ENCODE measurements around the gene STYXL2.

Gene STYXL2

DNA sequence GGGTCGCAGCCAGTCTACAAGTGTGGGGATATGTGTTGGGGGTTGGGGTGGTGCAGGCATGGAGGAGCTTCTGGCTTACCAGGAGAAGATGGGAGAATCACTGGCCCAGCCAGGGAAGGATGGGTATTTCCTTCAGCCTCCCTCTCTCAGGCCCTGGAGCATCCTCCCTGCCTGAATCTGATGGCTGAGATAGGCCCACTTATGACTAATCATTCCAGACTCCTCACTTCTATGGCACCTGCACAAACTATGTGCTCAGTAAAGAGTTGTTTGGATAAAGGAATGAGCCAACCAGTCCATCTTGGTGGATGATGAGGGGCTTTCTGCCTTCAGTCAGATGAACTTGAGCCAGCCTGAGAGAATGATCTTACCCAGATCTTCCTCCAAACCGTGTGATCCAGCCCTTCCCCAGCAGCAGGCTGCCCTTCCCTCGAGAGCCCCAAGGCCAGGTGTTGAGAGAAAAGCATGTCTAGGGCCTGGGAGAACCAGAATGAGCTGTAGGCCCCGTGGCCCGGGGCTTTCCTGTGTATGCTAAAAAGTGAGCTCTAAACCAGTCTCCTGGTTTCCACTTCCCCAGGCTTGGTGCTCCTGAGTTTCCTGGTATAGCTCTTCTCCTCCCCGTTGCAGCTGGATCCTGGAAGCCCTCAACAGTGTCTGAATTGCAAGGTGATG lies 5.0 kb upstream of the STYXL2 start:
- no peak for TF ChIP-seq POLR2A (IDR thresholded peaks at IDR 0.05; ENCODE audit: low read length)
- no peak for TF ChIP-seq GATA1 (IDR thresholded peaks at IDR 0.05; ENCODE audit: low read depth, low read length)
- DNase-seq, result no peak

DNA sequence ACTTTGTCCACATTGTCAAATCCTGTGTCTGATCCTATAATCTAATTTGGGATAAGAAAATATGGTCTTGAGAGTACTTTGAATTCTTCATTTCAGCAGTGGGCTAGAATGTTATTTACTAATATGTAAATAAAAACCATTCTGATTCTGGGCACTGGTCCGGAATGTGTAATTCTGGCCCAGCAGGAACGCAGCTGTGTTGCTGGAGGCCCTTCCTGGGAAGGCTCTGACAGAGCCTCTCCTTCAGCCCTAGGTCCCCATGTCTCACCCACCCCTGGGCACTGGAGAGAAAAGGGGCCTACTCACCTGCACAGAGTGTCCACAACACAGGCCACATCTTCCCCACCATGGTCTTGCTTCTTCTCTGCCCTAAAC lies 3.9 kb upstream of the STYXL2 start:
- DNase-seq, result no peak
- TF ChIP-seq GATA1 (IDR thresholded peaks at IDR 0.05; ENCODE audit: low read depth, low read length) (no peak), POLR2A (IDR thresholded peaks at IDR 0.05; ENCODE audit: low read length) (no peak)

DNA sequence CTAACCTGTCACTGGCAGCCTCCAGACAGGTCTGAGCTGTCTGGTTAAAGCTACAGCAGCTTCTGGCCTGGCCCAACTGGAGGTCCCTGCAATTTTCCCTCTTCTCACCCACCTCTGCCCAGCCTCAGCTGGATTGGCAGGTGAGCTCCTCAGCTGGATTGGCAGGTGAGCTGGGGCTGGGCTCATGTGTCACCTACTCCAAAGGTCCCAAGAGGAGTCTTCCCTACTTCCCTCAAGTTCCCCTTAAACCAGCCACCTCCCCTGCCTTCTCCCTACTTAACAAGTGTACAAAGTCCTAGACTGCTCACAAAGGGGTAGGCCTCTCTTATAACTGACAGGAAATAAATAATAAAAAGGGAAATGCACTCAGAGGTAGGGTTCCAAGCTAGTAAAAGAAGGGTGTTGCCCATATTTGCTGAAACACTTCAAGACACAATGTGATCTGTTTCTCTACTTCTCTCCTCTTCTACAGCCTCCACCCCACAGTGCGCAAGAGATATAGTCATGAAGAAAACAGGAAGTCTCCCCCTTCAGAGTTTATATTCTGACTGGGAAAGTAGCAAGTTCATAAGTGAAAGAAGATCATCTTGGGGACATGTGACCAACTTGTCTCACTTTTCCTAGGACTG lies 3.4 kb upstream of the STYXL2 start, which contains the start of gene GPA33:
Gene GPA33 (minus strand): TSS at position 64 of the 629 bp plus-strand sequence. CDS start 90 bp downstream, outside the sequence.
- no peak for DNase-seq
- TF ChIP-seq GATA1 (IDR thresholded peaks at IDR 0.05; ENCODE audit: low read depth, low read length) (no peak), POLR2A (IDR thresholded peaks at IDR 0.05; ENCODE audit: low read length) (no peak)

DNA sequence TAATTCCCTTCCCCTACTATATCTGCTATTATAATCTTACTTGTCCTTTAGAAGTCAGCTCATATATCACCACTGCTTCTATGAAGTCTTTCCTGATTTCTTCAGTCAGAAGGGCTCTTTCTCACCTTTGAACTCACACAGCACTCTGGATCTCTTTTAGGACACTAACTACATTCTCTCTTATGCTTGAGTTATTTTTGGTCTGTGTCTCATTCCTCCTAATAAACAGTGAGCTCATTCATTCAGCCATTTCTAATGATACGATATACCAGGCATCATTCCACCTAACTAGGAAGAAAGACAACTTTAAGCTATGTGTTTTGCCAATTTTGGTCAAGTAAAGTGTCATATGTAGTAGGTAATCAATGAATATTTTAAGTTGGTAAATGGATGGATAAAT lies 1.2 kb upstream of the STYXL2 start:
- no peak for TF ChIP-seq POLR2A (IDR thresholded peaks at IDR 0.05; ENCODE audit: low read length)
- no peak for DNase-seq

DNA sequence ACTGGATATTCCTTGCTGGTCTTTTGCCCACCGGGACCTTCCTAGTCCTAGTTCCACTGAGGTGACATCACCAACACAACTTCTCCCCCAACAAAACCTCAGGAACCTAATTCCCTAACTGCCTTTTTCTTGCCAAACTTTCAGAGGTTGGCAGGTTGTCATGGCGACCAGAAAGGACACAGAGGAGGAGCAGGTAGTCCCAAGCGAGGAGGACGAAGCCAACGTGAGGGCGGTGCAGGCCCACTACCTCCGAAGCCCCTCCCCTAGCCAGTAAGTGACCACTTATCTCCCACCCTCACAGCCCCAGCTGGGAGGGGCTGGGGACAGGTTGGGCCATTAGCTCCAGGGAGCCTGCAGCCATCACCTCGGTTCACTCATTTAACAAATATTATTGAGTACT lies 815 bp downstream of the STYXL2 start:
- DNase-seq, result no peak
- TF ChIP-seq POLR2A (IDR thresholded peaks at IDR 0.05; ENCODE audit: low read length), result no peak
- no peak for TF ChIP-seq GATA1 (IDR thresholded peaks at IDR 0.05; ENCODE audit: low read depth, low read length)

DNA sequence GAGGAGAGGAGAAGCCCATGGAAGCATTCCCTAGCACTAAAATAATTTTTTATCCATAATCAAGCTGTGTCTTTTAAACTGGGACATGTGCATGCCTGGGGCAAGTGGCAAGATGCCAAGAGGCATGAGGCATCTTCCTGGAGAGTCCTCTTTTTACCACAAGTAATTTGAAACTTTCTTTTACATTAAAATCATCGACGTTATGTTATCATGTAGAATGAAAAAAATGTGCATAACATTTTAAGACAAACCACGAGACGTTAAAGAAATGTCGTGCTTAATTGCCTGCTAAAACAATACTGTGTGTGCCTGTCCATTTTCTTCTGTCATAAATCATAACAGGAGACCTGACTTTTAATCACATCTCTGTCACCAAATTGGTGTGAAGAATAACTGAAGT lies 1.5 kb downstream of the STYXL2 start:
- no peak for TF ChIP-seq GATA1 (IDR thresholded peaks at IDR 0.05; ENCODE audit: low read depth, low read length)
- TF ChIP-seq POLR2A (IDR thresholded peaks at IDR 0.05; ENCODE audit: low read length), result no peak
- no peak for DNase-seq

DNA sequence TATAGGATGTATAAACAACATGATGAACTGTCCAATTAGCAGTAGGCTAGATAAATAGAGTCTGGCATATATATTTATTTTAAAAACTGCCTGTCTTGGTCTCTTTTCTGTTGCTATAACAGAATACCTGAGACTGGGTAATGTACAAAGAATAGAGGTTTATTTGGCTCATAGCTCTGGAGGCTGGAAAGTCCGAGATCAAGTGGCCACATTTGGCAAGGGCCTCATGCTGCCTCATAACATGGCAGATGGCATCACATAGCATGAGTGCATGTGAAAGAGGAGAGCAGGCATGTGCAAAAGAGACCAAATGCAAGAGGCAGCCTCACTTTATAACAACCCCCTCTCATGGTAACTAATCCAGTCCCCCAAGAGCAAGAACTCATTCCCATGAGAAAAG lies 6.0 kb downstream of the STYXL2 start:
- TF ChIP-seq POLR2A (IDR thresholded peaks at IDR 0.05; ENCODE audit: low read length), result no peak
- no peak for TF ChIP-seq GATA1 (IDR thresholded peaks at IDR 0.05; ENCODE audit: low read depth, low read length)
- DNase-seq, result no peak

DNA sequence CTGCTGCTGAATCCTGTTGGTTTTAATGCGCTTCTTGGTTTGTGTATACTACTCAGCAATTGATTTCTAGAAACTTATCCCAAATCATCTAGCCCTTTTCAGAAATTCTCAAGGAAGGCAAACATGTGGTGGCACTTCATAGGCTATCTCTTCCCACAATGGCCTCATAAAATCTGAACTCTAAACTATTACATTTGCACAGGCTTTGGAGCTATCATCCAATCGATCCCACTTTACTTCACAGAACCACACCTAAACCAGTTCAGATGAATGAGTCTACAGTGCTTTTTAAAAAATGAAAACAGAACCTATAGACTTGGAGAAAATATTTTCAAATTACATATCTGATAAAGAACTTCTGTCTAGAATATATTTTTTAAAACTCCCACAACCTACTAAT lies 6.9 kb downstream of the STYXL2 start:
- DNase-seq, result no peak
- TF ChIP-seq GATA1 (IDR thresholded peaks at IDR 0.05; ENCODE audit: low read depth, low read length), result no peak
- no peak for TF ChIP-seq POLR2A (IDR thresholded peaks at IDR 0.05; ENCODE audit: low read length)

DNA sequence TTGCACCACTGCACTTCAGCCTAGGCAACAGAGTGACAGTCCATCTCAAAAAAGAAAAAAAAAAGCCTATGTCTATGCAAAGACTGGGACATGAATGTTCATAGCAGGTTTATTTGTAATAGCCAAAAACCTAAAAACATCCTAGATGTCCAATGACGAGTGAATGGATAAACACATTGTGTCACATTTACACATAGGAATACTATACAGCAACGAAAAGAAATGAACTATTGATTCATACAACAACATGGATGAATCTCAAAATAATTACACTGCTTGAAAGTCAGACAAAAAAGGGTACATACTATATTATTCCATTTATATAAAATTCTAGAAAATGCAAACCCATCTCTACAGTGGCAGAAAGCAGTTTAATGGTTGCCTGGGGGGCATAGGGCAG lies 7.9 kb downstream of the STYXL2 start:
- no peak for DNase-seq

DNA sequence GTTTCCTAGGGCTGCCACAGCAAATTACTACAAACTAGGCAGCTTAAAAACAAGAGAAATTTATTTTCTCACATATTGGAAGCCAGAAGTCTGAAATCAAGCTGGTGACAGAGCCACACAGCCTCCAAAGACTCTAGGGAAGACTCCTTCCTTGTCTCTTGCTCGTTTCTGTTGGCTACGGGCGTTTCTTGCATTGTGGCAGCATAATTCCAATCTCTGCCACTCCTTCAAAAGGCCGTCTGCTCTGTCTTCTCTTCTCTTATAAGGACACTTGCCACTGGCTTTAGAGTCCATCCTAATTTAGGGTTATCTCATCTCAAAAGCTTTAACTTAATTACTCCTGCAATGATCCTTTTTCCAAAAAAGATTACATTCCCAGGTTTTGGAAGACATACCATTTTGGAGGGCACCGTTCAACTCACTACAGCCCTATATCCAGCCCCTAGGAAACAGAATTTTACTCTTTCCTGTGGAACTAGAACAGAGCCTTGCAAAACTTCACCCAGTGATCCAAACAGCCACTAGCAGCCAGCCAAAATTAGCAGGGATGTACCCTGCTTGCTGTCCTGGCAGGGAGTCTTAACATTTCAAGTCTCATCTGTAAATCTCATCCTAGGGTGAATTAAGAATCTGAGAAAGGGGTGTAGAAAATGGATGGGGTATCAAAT lies 9.2 kb downstream of the STYXL2 start:
- DNase-seq, result no peak
- TF ChIP-seq GATA1 (IDR thresholded peaks at IDR 0.05; ENCODE audit: low read depth, low read length) (no peak), POLR2A (IDR thresholded peaks at IDR 0.05; ENCODE audit: low read length) (no peak)

More for the DNA sequence above, 7.9 kb downstream of the STYXL2 start:
- TF ChIP-seq POLR2A (IDR thresholded peaks at IDR 0.05; ENCODE audit: low read length) (no peak), GATA1 (IDR thresholded peaks at IDR 0.05; ENCODE audit: low read depth, low read length) (no peak)

DNA sequence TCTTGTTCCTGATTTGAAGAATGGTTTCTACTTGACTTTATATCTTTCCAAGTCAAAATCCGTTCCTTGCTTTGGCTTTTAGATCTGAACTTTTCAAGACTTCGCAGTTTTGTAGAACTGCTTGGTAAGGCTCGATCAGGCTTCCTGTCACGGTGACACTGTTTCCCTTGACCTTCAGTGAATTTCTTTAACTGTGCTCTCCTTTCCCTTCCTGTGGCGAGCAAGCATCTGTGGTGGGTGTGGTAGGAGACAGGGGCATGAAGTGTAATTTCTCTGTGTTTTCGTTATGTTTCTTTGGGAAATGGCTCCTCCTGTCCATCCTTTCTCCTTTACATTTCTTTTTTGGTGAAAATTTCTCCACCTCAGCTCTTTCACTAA lies 10.4 kb downstream of the STYXL2 start:
- DNase-seq, result no peak
- no peak for TF ChIP-seq GATA1 (IDR thresholded peaks at IDR 0.05; ENCODE audit: low read depth, low read length)

DNA sequence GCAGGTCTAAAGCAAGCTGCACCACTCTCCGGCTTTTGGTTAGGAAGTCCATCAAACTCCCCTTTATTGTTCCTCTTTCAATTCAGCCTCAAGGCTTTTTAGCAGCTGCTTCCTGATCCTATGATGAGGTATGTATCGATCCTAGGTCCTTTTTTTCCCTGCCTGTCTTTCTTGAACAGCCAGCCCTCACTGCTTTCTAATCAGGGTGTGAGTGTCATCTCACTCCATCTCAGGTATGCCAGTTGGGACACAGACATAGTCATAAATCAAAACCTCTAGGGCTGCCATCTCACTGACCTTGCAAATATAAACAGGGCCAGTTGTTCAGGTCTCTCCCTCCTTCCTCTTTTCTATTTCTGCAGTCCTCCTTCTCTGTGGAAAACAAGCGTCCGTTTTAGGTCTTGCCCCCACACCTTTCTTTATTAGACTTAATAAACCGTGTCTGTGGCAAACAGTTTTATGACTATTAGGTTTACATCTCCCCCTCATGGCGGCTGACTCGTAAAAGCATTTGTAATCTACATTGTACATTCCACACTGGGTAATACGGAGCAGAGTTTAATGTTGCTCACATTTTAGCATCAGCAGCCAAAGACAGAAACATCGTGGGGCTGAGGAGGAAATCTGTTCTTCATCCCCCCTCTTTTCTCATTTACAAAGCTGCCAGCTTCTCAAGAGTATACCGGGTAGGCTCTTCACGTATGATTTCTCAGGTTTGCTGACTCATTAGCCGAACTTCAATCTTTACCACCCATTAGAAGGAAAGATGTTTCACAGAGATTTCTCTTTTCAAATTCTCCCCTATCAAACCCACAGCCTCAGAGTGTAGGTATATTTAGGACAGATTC lies 11.6 kb downstream of the STYXL2 start:
- no peak for DNase-seq
- TF ChIP-seq GATA1 (IDR thresholded peaks at IDR 0.05; ENCODE audit: low read depth, low read length) (no peak), POLR2A (IDR thresholded peaks at IDR 0.05; ENCODE audit: low read length) (no peak)

DNA sequence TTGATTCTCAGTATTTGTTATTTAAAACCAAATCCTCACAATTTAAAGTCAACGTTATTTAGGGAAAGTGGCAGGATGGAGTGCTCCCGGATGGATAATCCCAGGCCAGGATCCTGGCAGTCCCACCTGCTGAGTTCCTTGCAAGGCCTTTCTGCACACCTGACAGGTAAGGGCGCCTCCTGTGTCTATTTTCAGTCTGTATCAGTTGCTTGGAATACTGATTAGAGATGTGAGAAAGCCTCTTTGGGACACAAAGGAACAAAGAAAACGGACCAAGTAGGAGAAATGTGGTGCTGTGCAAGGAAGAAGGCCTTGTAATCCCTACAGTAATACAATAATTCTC lies 12.2 kb downstream of the STYXL2 start:
- no peak for DNase-seq
- TF ChIP-seq GATA1 (IDR thresholded peaks at IDR 0.05; ENCODE audit: low read depth, low read length) (no peak), POLR2A (IDR thresholded peaks at IDR 0.05; ENCODE audit: low read length) (no peak)

DNA sequence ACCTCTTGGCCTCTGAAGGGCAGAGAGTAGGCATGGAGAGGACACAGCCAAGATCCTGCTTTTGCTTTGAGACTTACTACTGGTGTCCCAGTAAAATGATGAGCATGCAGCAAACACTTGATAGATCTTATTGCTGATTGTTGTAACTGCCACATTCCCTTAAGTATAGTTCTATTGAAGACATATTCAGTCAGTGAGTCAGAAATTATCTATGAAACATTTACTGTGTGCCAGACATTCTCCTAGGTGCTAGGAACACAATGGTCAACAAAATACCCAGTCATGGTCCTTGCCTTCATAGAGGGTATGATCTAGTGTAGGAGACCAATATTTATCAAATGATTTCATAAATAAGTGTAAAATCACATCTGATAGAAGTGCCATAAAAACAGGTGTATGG lies 13.6 kb downstream of the STYXL2 start:
- DNase-seq, result no peak

More for the DNA sequence above, 13.6 kb downstream of the STYXL2 start:
- TF ChIP-seq POLR2A (IDR thresholded peaks at IDR 0.05; ENCODE audit: low read length) (no peak), GATA1 (IDR thresholded peaks at IDR 0.05; ENCODE audit: low read depth, low read length) (no peak)

Measured in erythroblast (primary cell).